NB4 (cell line): ENCODE measurements around the gene SHC1.

Experiments used
- MAX ChIP-seq: IDR thresholded peaks from 2 replicates; pipeline ENCODE4 v1.6.1; 2011; ENCODE audit warnings: low read depth, low read length
- TF ChIP-seq, protein P1 (sequence below): IDR thresholded peaks from one replicate; pipeline ENCODE4 v1.5.1; 2012; ENCODE audit warnings: low read depth, low read length

DNA sequence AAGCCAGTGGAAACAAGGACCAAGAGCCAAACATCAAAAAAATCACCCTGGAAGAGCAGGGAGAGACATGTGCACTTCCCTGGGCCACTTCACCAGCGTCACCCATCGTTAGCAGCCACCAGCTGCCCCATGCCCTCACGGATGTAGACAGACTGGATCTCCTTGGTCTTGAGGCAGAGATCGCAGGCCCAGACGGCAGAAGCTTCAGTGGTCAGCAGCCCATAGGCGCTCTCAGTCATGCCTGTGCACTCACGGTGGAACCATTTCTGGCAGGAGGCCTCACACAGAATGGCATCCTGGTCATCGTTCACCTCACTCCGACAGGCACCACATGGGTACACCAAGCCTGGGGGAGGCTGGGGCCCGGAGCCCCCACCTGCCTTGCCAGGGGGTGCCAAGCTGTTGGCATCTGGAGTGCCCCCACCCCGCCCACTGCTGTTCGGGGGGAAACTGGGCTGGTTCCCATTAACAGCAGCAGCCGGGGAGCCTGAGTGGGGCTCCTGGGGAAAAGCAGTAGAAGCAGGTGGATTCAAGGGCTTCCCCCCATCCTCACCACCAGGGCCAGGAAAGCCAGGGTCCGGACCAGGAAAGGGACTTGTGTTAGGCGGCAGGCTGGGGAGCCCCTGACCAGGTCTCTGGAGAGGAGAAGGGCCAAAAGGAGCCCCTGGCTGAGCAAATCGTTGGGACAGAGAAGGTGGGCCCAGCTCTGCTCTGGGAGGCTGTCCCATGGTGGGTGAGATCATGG lies 11.7 kb downstream of the SHC1 start:
- TF ChIP-seq, protein P1, sequence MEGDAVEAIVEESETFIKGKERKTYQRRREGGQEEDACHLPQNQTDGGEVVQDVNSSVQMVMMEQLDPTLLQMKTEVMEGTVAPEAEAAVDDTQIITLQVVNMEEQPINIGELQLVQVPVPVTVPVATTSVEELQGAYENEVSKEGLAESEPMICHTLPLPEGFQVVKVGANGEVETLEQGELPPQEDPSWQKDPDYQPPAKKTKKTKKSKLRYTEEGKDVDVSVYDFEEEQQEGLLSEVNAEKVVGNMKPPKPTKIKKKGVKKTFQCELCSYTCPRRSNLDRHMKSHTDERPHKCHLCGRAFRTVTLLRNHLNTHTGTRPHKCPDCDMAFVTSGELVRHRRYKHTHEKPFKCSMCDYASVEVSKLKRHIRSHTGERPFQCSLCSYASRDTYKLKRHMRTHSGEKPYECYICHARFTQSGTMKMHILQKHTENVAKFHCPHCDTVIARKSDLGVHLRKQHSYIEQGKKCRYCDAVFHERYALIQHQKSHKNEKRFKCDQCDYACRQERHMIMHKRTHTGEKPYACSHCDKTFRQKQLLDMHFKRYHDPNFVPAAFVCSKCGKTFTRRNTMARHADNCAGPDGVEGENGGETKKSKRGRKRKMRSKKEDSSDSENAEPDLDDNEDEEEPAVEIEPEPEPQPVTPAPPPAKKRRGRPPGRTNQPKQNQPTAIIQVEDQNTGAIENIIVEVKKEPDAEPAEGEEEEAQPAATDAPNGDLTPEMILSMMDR, result no peak
- TF ChIP-seq MAX, result no peak
